ENCODE data around the gene SYNPO2. TPM values are rescaled to one million over a fixed set of nuclear protein-coding genes. Genes with fewer than 3 reads are reported as not detected.

The SYNPO2 gene
- total RNA-seq, 1 experiment from 2014 or later: 0.87 TPM

GRCh38 chr4:118920247-118920646 lies 31.6 kb downstream of the SYNPO2 start:
- ChIA-PET POLR2A (ENCODE audit: unreplicated experiment) (no interaction called here), CTCF (no interaction called here)
- Histone ChIP-seq H3K36me3 (ENCODE audit: low read depth) (no peaks in the 10 kb centered on the region), H3K4me1 (replicated peaks; ENCODE audit: insufficient read depth) (peaks cover 13% of the 10 kb centered on the region), H3K9me3 (ENCODE audit: insufficient read depth, low read depth) (no peaks in the 10 kb centered on the region), H3K4me2 (no peak overlapping the region), H3K27me3 (ENCODE audit: insufficient read depth, low read depth) (no peaks in the 10 kb centered on the region), H4K20me1 (ENCODE audit: insufficient read depth) (no peaks in the 10 kb centered on the region), H2AFZ (no peak overlapping the region), H3F3A (ENCODE audit: insufficient read depth, low read depth) (no peaks in the 10 kb centered on the region), H3K4me3 (no peak overlapping the region), H3K27ac (no peak overlapping the region), H3K9me2 (ENCODE audit: insufficient read depth) (no peaks in the 10 kb centered on the region), H3K79me2 (ENCODE audit: low read depth) (no peaks in the 10 kb centered on the region)
- intact Hi-C loops (cut with micrococcal nuclease; ENCODE audit: unreplicated experiment): no loop called here
- BruUV-seq (replicated peaks): no TSS peak
- DNase-seq: no peak
- TF ChIP-seq CTCF (conservative IDR thresholded peaks at IDR 0.05): no peak
- no peak for TF ChIP-seq EZH2 (IDR thresholded peaks at IDR 0.05; ENCODE audit: low read depth)

GRCh38 chr4:118921786-118922185 lies 33.1 kb downstream of the SYNPO2 start:
- Histone ChIP-seq H3K4me1 (replicated peaks; ENCODE audit: insufficient read depth) (peaks cover 13% of the 10 kb centered on the region), H3K4me2 (no peak overlapping the region), H3K27me3 (ENCODE audit: insufficient read depth, low read depth) (no peaks in the 10 kb centered on the region), H3F3A (ENCODE audit: insufficient read depth, low read depth) (no peaks in the 10 kb centered on the region), H2AFZ (no peak overlapping the region), H3K9me2 (ENCODE audit: insufficient read depth) (no peaks in the 10 kb centered on the region), H3K79me2 (ENCODE audit: low read depth) (no peaks in the 10 kb centered on the region), H3K4me3 (no peak overlapping the region), H3K9me3 (ENCODE audit: insufficient read depth, low read depth) (no peaks in the 10 kb centered on the region), H3K27ac (no peak overlapping the region), H3K36me3 (ENCODE audit: low read depth) (no peaks in the 10 kb centered on the region), H4K20me1 (ENCODE audit: insufficient read depth) (no peaks in the 10 kb centered on the region)
- CTCF ChIA-PET: no interaction called here
- no peak for TF ChIP-seq EZH2 (IDR thresholded peaks at IDR 0.05; ENCODE audit: low read depth)
- no peak for TF ChIP-seq CTCF (conservative IDR thresholded peaks at IDR 0.05)
- intact Hi-C loops (cut with micrococcal nuclease; ENCODE audit: unreplicated experiment): no loop called here
- DNase-seq: no peak
- BruUV-seq (replicated peaks): no TSS peak
- POLR2A ChIA-PET (ENCODE audit: unreplicated experiment): no interaction called here

DNA sequence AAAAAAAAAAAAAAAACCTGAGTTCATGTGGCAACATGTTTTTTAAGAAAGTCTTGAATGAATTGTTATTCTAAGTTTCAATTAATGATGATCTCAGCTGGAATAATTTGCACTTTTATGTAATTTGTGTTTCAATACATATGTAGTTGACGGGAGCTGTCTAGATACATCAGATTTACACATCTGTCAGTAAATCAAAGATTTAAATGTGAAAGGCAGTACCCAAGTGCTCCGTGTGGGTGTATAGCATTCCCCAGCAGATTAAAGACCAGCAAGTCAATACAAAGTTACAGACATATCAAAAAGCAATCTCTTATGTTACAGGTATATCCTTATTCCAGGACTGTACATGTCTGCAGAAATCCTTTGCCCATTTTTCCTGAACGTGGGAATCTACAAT lies 35.2 kb downstream of the SYNPO2 start:
- intact Hi-C loops (cut with micrococcal nuclease; ENCODE audit: unreplicated experiment): no loop called here
- POLR2A ChIA-PET (ENCODE audit: unreplicated experiment): no interaction called here
- Histone ChIP-seq H4K20me1 (ENCODE audit: insufficient read depth) (no peaks in the 10 kb centered on the region), H3K36me3 (ENCODE audit: low read depth) (no peaks in the 10 kb centered on the region), H3K4me1 (replicated peaks; ENCODE audit: insufficient read depth) (no peaks in the 10 kb centered on the region), H3K79me2 (ENCODE audit: low read depth) (no peaks in the 10 kb centered on the region), H3K4me2 (no peak overlapping the region), H2AFZ (no peak overlapping the region), H3K27ac (no peak overlapping the region), H3K9me2 (ENCODE audit: insufficient read depth) (no peaks in the 10 kb centered on the region), H3K4me3 (no peak overlapping the region), H3K27me3 (ENCODE audit: insufficient read depth, low read depth) (no peaks in the 10 kb centered on the region), H3F3A (ENCODE audit: insufficient read depth, low read depth) (no peaks in the 10 kb centered on the region), H3K9me3 (ENCODE audit: insufficient read depth, low read depth) (no peaks in the 10 kb centered on the region)
- TF ChIP-seq EZH2 (IDR thresholded peaks at IDR 0.05; ENCODE audit: low read depth) (no peak), CTCF (conservative IDR thresholded peaks at IDR 0.05) (no peak)
- CTCF ChIA-PET: no interaction called here
- no peak for DNase-seq
- no TSS peak for BruUV-seq (replicated peaks)

All from PC-9 (cell line).